Vagina (tissue), 2 donors: ENCODE measurements around the gene ASIC3.

Experiments
- POLR2A ChIP-seq, 2 donors: fragments of 450-650 bp; IDR thresholded peaks; one replicate each; pipeline ENCODE4 v1.6.1; 2017; ENCODE audit warnings: antibody characterized with exemption in 2 of 2, mild to moderate bottlenecking in 2 of 2, moderate library complexity in 2 of 2
- POLR2AphosphoS5 ChIP-seq, 2 donors: sonication (generic); formaldehyde crosslinking; IDR thresholded peaks; one replicate each; pipeline ENCODE4 v1.9.0; 2017; ENCODE audit warnings: antibody characterized with exemption in 2 of 2, mild to moderate bottlenecking in 2 of 2, low read depth in 1 of 2; ENCODE audit not compliant: insufficient read depth in 1 of 2
- TF ChIP-seq, protein P1 (sequence below), 3 experiments: fragments of 450-650 bp in 2 of 3; fragments of 200-600 bp in 1 of 3; sonication (generic) in 1 of 3; IDR thresholded peaks; one replicate each; pipeline ENCODE4 v1.5.1; 2017 to 2019; ENCODE audit warnings: antibody characterized with exemption in 3 of 3, mild to moderate bottlenecking in 2 of 3, moderate library complexity in 2 of 3

- TF ChIP-seq, protein P1, sequence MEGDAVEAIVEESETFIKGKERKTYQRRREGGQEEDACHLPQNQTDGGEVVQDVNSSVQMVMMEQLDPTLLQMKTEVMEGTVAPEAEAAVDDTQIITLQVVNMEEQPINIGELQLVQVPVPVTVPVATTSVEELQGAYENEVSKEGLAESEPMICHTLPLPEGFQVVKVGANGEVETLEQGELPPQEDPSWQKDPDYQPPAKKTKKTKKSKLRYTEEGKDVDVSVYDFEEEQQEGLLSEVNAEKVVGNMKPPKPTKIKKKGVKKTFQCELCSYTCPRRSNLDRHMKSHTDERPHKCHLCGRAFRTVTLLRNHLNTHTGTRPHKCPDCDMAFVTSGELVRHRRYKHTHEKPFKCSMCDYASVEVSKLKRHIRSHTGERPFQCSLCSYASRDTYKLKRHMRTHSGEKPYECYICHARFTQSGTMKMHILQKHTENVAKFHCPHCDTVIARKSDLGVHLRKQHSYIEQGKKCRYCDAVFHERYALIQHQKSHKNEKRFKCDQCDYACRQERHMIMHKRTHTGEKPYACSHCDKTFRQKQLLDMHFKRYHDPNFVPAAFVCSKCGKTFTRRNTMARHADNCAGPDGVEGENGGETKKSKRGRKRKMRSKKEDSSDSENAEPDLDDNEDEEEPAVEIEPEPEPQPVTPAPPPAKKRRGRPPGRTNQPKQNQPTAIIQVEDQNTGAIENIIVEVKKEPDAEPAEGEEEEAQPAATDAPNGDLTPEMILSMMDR (IDR thresholded peaks at IDR 0.05): no peak
- no peak for TF ChIP-seq POLR2AphosphoS5 (IDR thresholded peaks at IDR 0.05; ENCODE audit: insufficient read depth in 1 of 2, low read depth in 1 of 2)
- no peak for TF ChIP-seq POLR2A (IDR thresholded peaks at IDR 0.05)
Observed at GRCh38 chr7:151045262-151045661, 3.1 kb upstream of the ASIC3 start.
